GM21423 (cell line): ENCODE data around the gene FKBP2.

Experiments
- ATAC-seq: cut with Tn5 transposase; IDR thresholded peaks from one replicate; pipeline ENCODE4 v1.9.1; 2021; ENCODE audit warnings: mild to moderate bottlenecking, moderate library complexity; ENCODE audit not compliant: unreplicated experiment

FKBP2 gene

DNA sequence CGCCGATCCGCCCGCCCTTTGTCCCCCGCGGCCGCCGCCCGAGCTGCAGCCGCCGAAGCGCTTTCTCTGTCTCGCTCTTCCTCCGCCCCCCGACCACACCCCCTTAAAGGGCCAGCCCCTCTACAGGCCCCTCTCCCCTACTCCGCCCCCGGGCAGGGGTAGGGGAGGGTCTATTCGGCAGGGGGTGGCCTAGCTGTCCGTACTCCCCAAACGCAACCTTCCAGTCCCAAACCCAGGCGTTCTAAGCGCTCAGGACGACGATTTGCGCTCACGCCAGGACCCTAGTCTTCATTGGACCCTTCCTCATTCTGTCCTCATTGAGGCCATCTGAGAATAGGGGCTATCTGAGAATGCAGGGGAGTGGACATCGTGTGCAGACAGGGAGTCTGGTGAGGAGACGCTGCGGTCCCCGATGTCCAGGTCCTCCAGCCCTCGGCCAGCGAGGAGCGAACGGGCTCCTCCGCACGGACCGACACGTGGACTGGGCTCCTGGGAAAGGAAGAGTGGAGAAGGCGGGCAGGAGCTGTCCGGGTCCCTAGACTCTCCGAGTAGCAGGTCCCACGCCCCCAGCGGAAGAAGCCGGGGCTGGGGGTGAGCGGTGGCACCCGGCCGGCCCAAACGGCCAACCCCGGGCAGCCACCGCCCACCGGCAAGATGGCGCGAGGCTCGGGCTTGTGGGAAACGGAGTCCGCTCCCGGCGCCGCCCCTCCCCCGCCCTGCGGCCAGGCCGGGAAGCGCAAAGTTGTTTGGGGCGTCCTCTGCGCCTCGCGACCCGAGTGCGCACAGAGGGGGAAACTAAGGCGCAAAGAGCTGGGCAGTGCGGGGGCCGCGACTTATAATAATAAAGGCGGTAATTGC lies 6.2 kb downstream of the FKBP2 start, which contains the start of gene PPP1R14B:
PPP1R14B (minus strand) TSS at position 73 of the 858 bp plus-strand sequence. CDS start 270 bp downstream, outside the sequence.
- no peak for ATAC-seq

DNA sequence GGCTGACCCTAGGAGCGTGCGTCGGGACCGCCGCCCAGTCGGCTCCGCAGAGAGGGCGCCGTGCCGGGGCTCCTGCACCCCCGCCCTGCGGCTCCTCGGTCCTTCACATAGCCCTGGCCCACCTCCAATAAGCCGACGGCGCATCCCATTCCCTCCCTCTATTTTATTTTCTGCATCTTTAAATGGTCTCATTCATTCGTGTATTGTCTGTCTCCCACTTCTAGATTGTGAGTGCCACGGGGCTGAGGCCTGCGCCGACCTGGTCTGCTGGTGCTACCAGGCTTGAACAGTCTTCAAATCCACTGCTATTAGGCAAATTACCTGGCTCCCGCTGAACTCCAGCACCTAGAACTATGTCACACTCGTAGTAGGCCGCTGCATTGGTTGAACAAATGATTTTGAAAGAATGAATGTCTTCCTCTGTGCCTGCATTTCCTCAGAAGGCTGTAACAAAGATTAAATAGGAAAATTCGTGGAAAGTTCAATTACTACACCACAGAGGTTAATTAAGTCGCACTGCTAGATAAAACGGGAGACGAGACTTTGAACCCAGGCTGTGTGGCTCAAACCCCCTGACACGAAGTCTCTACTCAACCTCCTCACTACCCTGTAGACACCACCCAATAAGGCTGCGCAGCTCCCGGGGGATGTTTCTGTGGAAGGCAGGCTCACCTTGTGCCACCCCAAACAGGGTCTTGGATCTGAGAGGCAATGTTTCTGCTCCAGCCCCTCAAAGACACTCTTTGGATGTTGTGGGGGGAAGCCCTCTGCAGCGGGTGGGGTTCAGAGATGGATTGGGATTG lies 7.0 kb downstream of the FKBP2 start:
- no peak for ATAC-seq

- ATAC-seq: no peak
Observed at GRCh38 chr11:64248578-64248977, 7.7 kb downstream of the FKBP2 start.

DNA sequence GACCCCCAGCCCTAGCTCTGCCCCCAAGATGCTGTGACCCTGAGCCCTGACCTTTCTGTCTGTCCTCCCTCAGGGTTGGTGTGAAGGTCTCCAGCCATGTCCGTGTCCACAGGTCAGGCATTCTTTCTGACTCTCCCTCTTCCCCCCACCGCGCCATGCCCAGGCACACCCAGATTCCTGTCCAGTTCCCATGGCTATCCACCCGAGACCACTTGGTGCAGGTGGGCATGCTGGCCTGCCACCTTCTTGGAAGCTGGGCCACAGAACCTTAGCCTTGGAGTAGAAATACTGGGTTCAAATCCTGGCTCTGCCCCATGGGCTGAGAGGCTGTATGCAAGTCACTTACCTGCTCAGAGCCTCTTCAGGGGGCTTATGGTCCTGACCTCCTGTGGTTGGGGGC lies 8.1 kb downstream of the FKBP2 start:
- no peak for ATAC-seq

- ATAC-seq: no peak
Observed at GRCh38 chr11:64249563-64250414, 8.9 kb downstream of the FKBP2 start.

GRCh38 chr11:64250415-64251015 lies 9.6 kb downstream of the FKBP2 start:
- no peak for ATAC-seq

GRCh38 chr11:64251016-64251752 lies 10.3 kb downstream of the FKBP2 start, which contains the start of gene PLCB3:
PLCB3 (plus strand) TSS chr11:64251530; CDS start chr11:64251650, 120 bp downstream.
- ATAC-seq: peak; percentile 35

DNA sequence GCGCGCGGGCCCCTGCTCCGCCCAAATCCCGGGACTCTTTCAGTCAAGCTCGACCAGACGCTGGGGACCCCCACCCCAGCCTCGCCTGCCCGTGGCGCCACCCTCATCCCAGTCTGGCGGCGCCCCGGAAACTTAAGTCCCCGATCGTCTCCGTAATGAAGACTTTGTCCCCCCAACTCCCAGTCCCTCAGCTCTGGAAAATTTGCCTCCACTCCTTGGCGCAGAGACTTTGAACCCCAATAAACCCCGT lies 10.8 kb downstream of the FKBP2 start:
- no peak for ATAC-seq

GRCh38 chr11:64252003-64252872 lies 11.3 kb downstream of the FKBP2 start:
- ATAC-seq: no peak

DNA sequence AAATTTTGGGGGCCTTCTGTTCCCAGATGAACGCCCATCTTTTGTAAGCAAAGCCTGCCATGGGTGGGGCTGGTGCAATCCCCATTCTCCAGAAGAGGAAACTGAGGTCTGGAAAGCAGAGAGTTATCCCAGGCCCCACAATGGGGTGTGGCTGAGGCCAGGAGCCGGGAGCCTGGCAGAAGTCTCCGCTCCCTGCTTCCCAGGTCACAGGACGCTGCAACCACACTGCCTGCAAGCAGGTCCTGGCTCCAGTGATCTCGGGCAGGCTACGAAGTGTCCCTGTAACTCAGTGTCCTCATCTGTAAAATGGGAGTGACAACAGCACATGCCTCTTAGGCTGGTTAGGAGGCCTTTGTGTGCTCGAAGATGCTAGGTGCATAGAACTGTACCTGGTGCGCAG lies 12.1 kb downstream of the FKBP2 start:
- ATAC-seq: no peak

GRCh38 chr11:64253481-64253880 lies 12.6 kb downstream of the FKBP2 start:
- no peak for ATAC-seq

GRCh38 chr11:64254326-64254725 lies 13.4 kb downstream of the FKBP2 start:
- no peak for ATAC-seq

- no peak for ATAC-seq
Observed at GRCh38 chr11:64255135-64256128, 14.5 kb downstream of the FKBP2 start.

DNA sequence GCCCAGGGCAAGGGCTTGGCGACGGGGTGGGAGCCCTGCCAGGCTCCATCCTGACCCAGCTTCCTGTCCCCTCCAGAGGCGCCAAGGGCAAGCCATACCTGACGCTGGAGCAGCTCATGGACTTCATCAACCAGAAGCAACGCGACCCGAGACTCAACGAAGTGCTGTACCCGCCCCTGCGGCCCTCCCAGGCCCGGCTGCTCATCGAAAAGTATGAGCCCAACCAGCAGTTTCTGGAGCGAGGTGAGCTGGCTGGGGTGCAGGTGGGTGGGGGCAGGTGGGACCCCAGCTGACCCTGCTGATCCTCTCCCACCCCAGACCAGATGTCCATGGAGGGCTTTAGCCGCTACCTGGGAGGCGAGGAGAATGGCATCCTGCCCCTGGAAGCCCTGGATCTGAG lies 15.4 kb downstream of the FKBP2 start:
- ATAC-seq: no peak

DNA sequence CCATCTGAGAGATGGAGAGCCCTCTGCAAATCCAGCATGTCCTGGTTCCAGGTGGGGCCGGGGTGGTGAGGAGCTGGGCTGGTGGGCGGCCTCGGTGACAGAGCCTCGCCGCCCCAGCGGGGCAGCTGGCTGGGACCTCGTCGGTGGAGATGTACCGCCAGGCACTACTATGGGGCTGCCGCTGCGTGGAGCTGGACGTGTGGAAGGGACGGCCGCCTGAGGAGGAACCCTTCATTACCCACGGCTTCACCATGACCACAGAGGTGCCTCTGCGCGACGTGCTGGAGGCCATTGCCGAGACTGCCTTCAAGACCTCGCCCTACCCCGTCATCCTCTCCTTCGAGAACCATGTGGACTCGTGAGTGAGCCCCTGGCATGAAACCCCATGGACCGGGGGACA lies 17.5 kb downstream of the FKBP2 start:
- ATAC-seq: no peak

DNA sequence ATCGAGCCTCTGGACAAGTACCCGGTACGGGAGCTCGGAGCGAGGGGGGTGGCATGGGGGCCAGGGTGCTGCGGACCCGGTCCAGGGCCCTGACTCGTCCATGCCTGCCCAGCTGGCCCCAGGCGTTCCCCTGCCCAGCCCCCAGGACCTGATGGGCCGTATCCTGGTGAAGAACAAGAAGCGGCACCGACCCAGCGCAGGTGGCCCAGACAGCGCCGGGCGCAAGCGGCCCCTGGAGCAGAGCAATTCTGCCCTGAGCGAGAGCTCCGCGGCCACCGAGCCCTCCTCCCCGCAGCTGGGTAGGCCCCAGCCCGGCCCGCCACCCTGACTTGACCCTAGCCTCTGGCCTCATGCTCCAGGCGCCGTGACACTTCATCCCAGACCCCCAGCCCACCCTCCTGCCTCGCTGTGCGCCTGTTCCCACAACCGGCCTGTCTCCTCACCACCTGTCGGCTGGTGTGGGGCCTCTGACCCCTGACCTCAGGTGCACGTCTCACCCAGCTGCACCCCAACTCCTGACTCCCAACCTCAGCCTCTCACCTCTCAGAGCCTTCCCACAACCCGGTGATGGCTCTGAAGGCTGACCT lies 18.1 kb downstream of the FKBP2 start:
- ATAC-seq: no peak

DNA sequence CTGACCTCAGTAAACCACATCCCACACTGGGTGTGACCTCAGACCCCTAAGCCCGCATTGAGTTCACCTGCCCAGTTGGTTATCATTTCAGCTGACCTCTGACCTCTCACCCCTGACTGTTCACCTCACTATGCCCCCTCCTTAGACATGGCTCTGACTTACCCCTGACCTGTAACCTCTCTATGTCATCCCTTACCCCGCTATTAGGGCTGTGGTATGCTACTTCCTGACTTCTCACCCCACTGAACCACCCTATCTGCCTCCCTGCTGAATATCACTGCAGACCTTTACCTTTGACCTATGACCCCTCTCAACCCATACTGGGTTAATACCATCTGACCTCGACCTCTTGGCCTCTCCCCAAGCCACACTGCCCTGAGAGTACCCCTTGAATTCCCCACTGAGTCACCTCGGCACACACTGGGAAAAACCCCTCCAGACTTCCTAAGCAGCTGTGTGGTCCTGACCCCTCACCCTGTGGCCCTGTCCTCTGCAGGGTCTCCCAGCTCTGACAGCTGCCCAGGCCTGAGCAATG lies 18.7 kb downstream of the FKBP2 start:
- no peak for ATAC-seq
